HepG2 (cell line): ENCODE measurements around the gene USP36. TPM values are rescaled to one million over a fixed set of nuclear protein-coding genes. Genes with fewer than 3 reads are reported as not detected.

Experiments
- AGO2 ChIP-seq: fragments of 200-400 bp; formaldehyde crosslinking; optimal IDR thresholded peaks from 2 replicates; pipeline ENCODE3; 2017; ENCODE audit warnings: mild to moderate bottlenecking, low read depth, low read length, moderate library complexity
- AHR ChIP-seq: IDR thresholded peaks from 2 replicates; pipeline ENCODE4 v1.6.1; 2018; ENCODE audit warnings: missing genetic modification reagents, missing compliant biosample characterization
- HINFP ChIP-seq: sonication (generic); formaldehyde crosslinking; IDR thresholded peaks from 2 replicates; pipeline ENCODE4 v1.4.0; 2020; ENCODE audit warnings: low read depth, mild to moderate bottlenecking, missing genetic modification reagents
- HOXA3 ChIP-seq: sonication (generic); formaldehyde crosslinking; IDR thresholded peaks from 2 replicates; pipeline ENCODE4 v1.5.0; 2020; ENCODE audit warnings: missing genetic modification reagents
- IRF9 ChIP-seq: sonication (generic); formaldehyde crosslinking; IDR thresholded peaks from 2 replicates; pipeline ENCODE4 v1.8.0; 2022; ENCODE audit warnings: missing genetic modification reagents, mild to moderate bottlenecking, borderline replicate concordance
- KAT8 ChIP-seq: IDR thresholded peaks from 2 replicates; pipeline ENCODE4 v1.6.1; 2016; ENCODE audit warnings: missing genetic modification reagents, missing compliant biosample characterization
- MEF2D ChIP-seq: sonication (generic); formaldehyde crosslinking; IDR thresholded peaks from 2 replicates; pipeline ENCODE4 v1.5.1; 2020; ENCODE audit warnings: mild to moderate bottlenecking, missing genetic modification reagents
- NR1H2 ChIP-seq: sonication (generic); formaldehyde crosslinking; IDR thresholded peaks from 2 replicates; pipeline ENCODE4 v1.8.1; 2022; ENCODE audit warnings: low read depth, missing genetic modification reagents, borderline replicate concordance
- RCOR2 ChIP-seq: IDR thresholded peaks from 2 replicates; pipeline ENCODE4 v1.6.1; 2016; ENCODE audit warnings: missing biosample characterization, missing genetic modification reagents
- SMARCE1 ChIP-seq: fragments of 450-650 bp; IDR thresholded peaks from 2 replicates; pipeline ENCODE4 v1.6.1; 2017; ENCODE audit warnings: borderline replicate concordance
- SMYD3 ChIP-seq: sonication (generic); formaldehyde crosslinking; IDR thresholded peaks from 2 replicates; pipeline ENCODE4 v1.8.1; 2023; ENCODE audit warnings: mild to moderate bottlenecking, missing genetic modification reagents
- SP2 ChIP-seq: sonication (generic); formaldehyde crosslinking; IDR thresholded peaks from 2 replicates; pipeline ENCODE4 v1.5.1; 2020; ENCODE audit warnings: mild to moderate bottlenecking, missing genetic modification reagents
- SPEN ChIP-seq: sonication (generic); formaldehyde crosslinking; IDR thresholded peaks from 2 replicates; pipeline ENCODE4 v1.5.1; 2020; ENCODE audit warnings: low read depth, mild to moderate bottlenecking, missing genetic modification reagents
- TBL1XR1 ChIP-seq: fragments of 150-350 bp; IDR thresholded peaks from 2 replicates; pipeline ENCODE4 v1.6.1; 2014; ENCODE audit warnings: borderline replicate concordance, low read length; ENCODE audit not compliant: partially characterized antibody
- ZNF124 ChIP-seq: sonication (generic); formaldehyde crosslinking; IDR thresholded peaks from 2 replicates; pipeline ENCODE4 v1.4.0; 2020; ENCODE audit warnings: missing genetic modification reagents
- ZNF224 ChIP-seq: sonication (generic); formaldehyde crosslinking; IDR thresholded peaks from 2 replicates; pipeline ENCODE4 v1.5.0; 2020; ENCODE audit warnings: mild to moderate bottlenecking, missing genetic modification reagents
- ZNF264 ChIP-seq: sonication (generic); formaldehyde crosslinking; IDR thresholded peaks from 2 replicates; pipeline ENCODE4 v1.4.0; 2020; ENCODE audit warnings: missing genetic modification reagents
- ZNF280B ChIP-seq: sonication (generic); formaldehyde crosslinking; IDR thresholded peaks from 2 replicates; pipeline ENCODE4 v1.5.0; 2020; ENCODE audit warnings: missing genetic modification reagents, mild to moderate bottlenecking, borderline replicate concordance
- ZNF740 ChIP-seq: sonication (generic); formaldehyde crosslinking; IDR thresholded peaks from 2 replicates; pipeline ENCODE4 v1.4.0; 2020; ENCODE audit warnings: missing genetic modification reagents
- ZNF766 ChIP-seq: sonication (generic); formaldehyde crosslinking; IDR thresholded peaks from 2 replicates; pipeline ENCODE4 v1.5.0; 2020; ENCODE audit warnings: missing genetic modification reagents, borderline replicate concordance
- ZNF770 ChIP-seq: sonication (generic); formaldehyde crosslinking; IDR thresholded peaks from 2 replicates; pipeline ENCODE4 v1.5.0; 2020; ENCODE audit warnings: mild to moderate bottlenecking, missing genetic modification reagents
- polyA plus RNA-seq, 8 experiments: library from polyadenylated mRNA; depleted of rRNA in 3 of 8; stranded (reverse) in 7 of 8; unstranded in 1 of 8; fragments of >200 nt; fragmentation: Illumina TruSeq in 4 of 8; extraction: Trizol in 4 of 8; gene quantifications; 2 replicates each; pipeline versions ENCODE4 v1.2.1 to v1.2.3, GENCODE V29; 2011 to 2016; ENCODE audit warnings: low read depth in 4 of 8, missing spikeins in 1 of 8, mixed read lengths in 1 of 8; ENCODE audit not compliant: insufficient read depth in 1 of 8
- total RNA-seq, 5 experiments: library from RNA; depleted of rRNA; stranded (reverse); fragments of >200 nt; fragmentation: Illumina TruSeq; extraction: Trizol; gene quantifications; 2 replicates each; pipeline ENCODE4 v1.2.3, GENCODE V29; 2016; ENCODE audit warnings: low read depth in 1 of 5

The USP36 gene
- total and polyA plus RNA-seq, 2 of the 13 experiments (the other 11 are each of a cell fraction or from before 2014, with no cell fraction given): 29.6 to 45.9 TPM

GRCh38 chr17:78751447-78752161 lies 89.0 kb downstream of the USP36 start (continued):
- TF ChIP-seq ZNF740 (no peak), SPEN (CRISPR knock-in tag) (no peak), AGO2 (no peak), ZNF280B (no peak), TBL1XR1 (peak; percentile 15), AHR (CRISPR knock-in tag) (no peak), NR1H2 (CRISPR knock-in tag) (no peak), ZNF124 (CRISPR knock-in tag) (no peak), RCOR2 (CRISPR knock-in tag) (peak; percentile 68), IRF9 (no peak), HOXA3 (CRISPR knock-in tag) (peak; percentile 73; the same call in 1 of the 2 replicates), SMARCE1 (no peak), KAT8 (CRISPR knock-in tag) (peak; percentile 42; the same call in 1 of the 2 replicates), SMYD3 (no peak), SP2 (no peak), HINFP (CRISPR knock-in tag) (no peak), ZNF770 (CRISPR knock-in tag) (peak; percentile 70), ZNF766 (CRISPR knock-in tag) (peak; percentile 28; the same call in 1 of the 2 replicates), MEF2D (CRISPR knock-in tag) (peak; percentile 8; the same call in 1 of the 2 replicates), ZNF264 (CRISPR knock-in tag) (0 out of 2 replicates have a peak, but pooled peaks have one; percentile 41), ZNF224 (CRISPR knock-in tag) (no peak)
